OCI-LY1 (cell line): Measurements from ENCODE around the gene PECR.

Experiments
- H2AFZ ChIP-seq: fragments of 200-600 bp; sonication (generic), shearing (Covaris generic); 2 replicates; pipeline ENCODE4 v1.6.0; 2014; ENCODE audit warnings: antibody characterized with exemption, mild to moderate bottlenecking, low read length
- H3F3A ChIP-seq: fragments of 200-600 bp; sonication (generic), shearing (Covaris generic); 2 replicates; pipeline ENCODE4 v1.6.0; 2014; ENCODE audit warnings: mild to moderate bottlenecking, antibody characterized with exemption, low read length, moderate library complexity; ENCODE audit not compliant: insufficient read depth
- H3K27ac ChIP-seq: fragments of 200-600 bp; sonication (generic); 2 replicates; pipeline ENCODE4 v1.5.1; 2014; ENCODE audit warnings: low read length, mixed run types, mild to moderate bottlenecking, low read depth; ENCODE audit not compliant: poor library complexity, severe bottlenecking
- H3K27me3 ChIP-seq: fragments of 200-600 bp; sonication (generic); 2 replicates; pipeline ENCODE4 v1.6.0; 2014; ENCODE audit warnings: antibody characterized with exemption, mild to moderate bottlenecking, low read length, moderate library complexity; ENCODE audit not compliant: insufficient read depth
- H3K36me3 ChIP-seq: fragments of 200-600 bp; sonication (generic); 2 replicates; pipeline ENCODE4 v1.6.1; 2014; ENCODE audit warnings: mild to moderate bottlenecking, antibody characterized with exemption, low read length, moderate library complexity, mixed read lengths; ENCODE audit not compliant: insufficient read depth
- H3K4me1 ChIP-seq: fragments of 200-600 bp; sonication (generic); 2 replicates; pipeline ENCODE4 v1.5.1; 2014; ENCODE audit warnings: mild to moderate bottlenecking, low read length, moderate library complexity; ENCODE audit not compliant: insufficient read depth, severe bottlenecking
- H3K4me2 ChIP-seq: fragments of 200-600 bp; sonication (generic), shearing (Covaris generic); 2 replicates; pipeline ENCODE4 v1.6.1; 2014; ENCODE audit warnings: low read length
- H3K4me3 ChIP-seq: fragments of 200-600 bp; sonication (generic); 2 replicates; pipeline ENCODE4 v1.5.1; 2014; ENCODE audit warnings: low read length, low read depth, mild to moderate bottlenecking, mixed read lengths; ENCODE audit not compliant: poor library complexity, severe bottlenecking
- H3K79me2 ChIP-seq: fragments of 200-600 bp; shearing (Covaris generic); 2 replicates; pipeline ENCODE4 v1.6.1; 2016; ENCODE audit warnings: mixed run types, low read length, mixed read lengths; ENCODE audit not compliant: insufficient read depth
- H3K9ac ChIP-seq: fragments of 200-600 bp; sonication (generic), shearing (Covaris generic); 2 replicates; pipeline ENCODE4 v1.6.1; 2014; ENCODE audit warnings: mild to moderate bottlenecking, low read length, mixed read lengths
- H3K9me2 ChIP-seq: fragments of 200-600 bp; sonication (generic), shearing (Covaris generic); 2 replicates; pipeline ENCODE4 v1.6.1; 2014; ENCODE audit warnings: low read depth, mild to moderate bottlenecking, low read length, mixed read lengths
- H3K9me3 ChIP-seq: fragments of 200-600 bp; shearing (Covaris generic); 2 replicates; pipeline ENCODE4 v1.6.1; 2014; ENCODE audit warnings: low read length, mixed read lengths
- H4K20me1 ChIP-seq: fragments of 200-600 bp; sonication (generic), shearing (Covaris generic); 2 replicates; pipeline ENCODE4 v1.6.0; 2016; ENCODE audit warnings: mild to moderate bottlenecking, low read length; ENCODE audit not compliant: insufficient read depth
- EZH2 ChIP-seq: fragments of 200-600 bp; sonication (generic), shearing (Covaris generic); IDR thresholded peaks from 2 replicates; pipeline ENCODE4 v1.8.0; 2017; ENCODE audit warnings: borderline replicate concordance, mixed run types, mild to moderate bottlenecking, antibody characterized with exemption, low read length, moderate library complexity, mixed read lengths
- TF ChIP-seq, protein P1 (sequence below): fragments of 200-600 bp; sonication (generic), shearing (Covaris generic); IDR thresholded peaks from 2 replicates; pipeline ENCODE4 v1.5.1; 2017; ENCODE audit warnings: mild to moderate bottlenecking, antibody characterized with exemption, low read length, moderate library complexity, mixed read lengths

Gene PECR

DNA sequence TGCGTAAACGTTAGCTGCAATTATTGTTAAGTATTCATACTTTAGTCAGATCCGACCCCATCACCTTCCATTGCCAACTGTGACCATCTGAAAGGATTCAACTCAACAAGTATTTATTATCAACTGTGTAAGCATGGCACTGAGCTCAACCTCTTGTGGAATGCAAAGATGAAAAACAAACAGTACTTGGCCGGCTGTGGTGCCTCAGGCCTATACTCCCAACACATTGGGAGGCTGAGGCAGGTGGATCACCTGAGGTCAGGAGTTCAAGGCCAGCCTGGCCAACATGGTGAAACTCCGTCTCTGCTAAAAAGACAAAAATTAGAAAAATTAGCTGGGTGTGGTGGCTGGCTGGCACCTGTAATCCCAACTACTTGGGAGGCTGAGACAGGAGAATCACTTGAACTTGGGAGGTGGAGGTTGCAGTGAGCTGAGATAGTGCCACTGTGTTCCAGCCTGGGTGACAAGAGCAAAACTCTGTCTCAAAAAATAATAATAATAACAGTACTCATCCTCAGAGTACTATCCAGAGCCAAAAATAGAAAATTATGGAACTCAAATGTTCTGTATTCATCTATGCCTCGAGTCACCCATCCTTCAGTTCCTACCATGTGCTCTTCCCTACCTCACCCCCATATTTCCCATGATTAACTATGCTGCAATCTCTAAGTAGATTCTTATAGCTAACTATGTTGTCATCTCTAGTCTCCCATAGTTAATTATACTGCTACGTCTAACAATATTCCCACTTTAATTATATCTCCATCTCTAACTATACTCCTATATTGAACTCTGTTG is 59.6 kb downstream of the PECR start:
- H3K4me3 ChIP-seq = no peak overlapping the region
- TF ChIP-seq EZH2 = no peak
- TF ChIP-seq, protein P1, sequence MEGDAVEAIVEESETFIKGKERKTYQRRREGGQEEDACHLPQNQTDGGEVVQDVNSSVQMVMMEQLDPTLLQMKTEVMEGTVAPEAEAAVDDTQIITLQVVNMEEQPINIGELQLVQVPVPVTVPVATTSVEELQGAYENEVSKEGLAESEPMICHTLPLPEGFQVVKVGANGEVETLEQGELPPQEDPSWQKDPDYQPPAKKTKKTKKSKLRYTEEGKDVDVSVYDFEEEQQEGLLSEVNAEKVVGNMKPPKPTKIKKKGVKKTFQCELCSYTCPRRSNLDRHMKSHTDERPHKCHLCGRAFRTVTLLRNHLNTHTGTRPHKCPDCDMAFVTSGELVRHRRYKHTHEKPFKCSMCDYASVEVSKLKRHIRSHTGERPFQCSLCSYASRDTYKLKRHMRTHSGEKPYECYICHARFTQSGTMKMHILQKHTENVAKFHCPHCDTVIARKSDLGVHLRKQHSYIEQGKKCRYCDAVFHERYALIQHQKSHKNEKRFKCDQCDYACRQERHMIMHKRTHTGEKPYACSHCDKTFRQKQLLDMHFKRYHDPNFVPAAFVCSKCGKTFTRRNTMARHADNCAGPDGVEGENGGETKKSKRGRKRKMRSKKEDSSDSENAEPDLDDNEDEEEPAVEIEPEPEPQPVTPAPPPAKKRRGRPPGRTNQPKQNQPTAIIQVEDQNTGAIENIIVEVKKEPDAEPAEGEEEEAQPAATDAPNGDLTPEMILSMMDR = no peak
- H3K27ac ChIP-seq = no peak overlapping the region
- no peaks in the 10 kb centered on the region for H4K20me1 ChIP-seq
- H3K9ac ChIP-seq = no peak overlapping the region
- 0 out of 2 replicates have a peak, but pooled peaks cover 2% of the 10 kb centered on the region for H3K9me3 ChIP-seq
- no peaks in the 10 kb centered on the region for H3K36me3 ChIP-seq
- H3K27me3 ChIP-seq = no peaks in the 10 kb centered on the region
- H3F3A ChIP-seq = no peaks in the 10 kb centered on the region
- H2AFZ ChIP-seq = no peak overlapping the region
- no peak overlapping the region for H3K4me2 ChIP-seq
- no peaks in the 10 kb centered on the region for H3K9me2 ChIP-seq
- H3K79me2 ChIP-seq = no peaks in the 10 kb centered on the region
- peaks cover 7% of the 10 kb centered on the region for H3K4me1 ChIP-seq

DNA sequence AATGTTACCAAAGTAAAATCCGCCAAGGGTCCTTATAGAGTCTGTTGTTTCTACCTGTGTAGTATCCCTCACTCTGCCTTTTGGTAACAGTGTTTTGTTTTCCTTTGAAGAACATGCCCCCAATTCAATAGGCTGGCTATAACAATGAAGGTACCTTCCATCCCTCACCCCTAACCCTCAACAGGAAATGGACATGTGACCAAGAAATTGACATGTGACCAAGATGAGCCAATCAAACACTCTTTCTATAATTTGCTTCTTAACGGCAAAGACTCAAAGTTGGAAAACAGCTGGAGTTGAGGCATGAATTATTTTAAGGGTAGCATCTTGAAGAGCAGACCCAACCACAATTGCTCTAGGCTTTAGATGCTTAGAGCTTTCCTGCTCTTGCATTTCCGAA is 62.9 kb downstream of the PECR start:
- H3K79me2 ChIP-seq = no peaks in the 10 kb centered on the region
- H3K9me3 ChIP-seq = 0 out of 2 replicates have a peak, but pooled peaks cover 2% of the 10 kb centered on the region
- peaks cover 31% of the 10 kb centered on the region for H3K4me1 ChIP-seq
- no peak overlapping the region for H3K9ac ChIP-seq
- H3F3A ChIP-seq = no peaks in the 10 kb centered on the region
- no peaks in the 10 kb centered on the region for H3K27me3 ChIP-seq
- H3K4me2 ChIP-seq = no peak overlapping the region
- no peaks in the 10 kb centered on the region for H3K36me3 ChIP-seq
- H3K9me2 ChIP-seq = no peaks in the 10 kb centered on the region
- H2AFZ ChIP-seq = no peak overlapping the region
- TF ChIP-seq, protein P1 = no peak
- TF ChIP-seq EZH2 = no peak
- H4K20me1 ChIP-seq = no peaks in the 10 kb centered on the region
- no peak overlapping the region for H3K4me3 ChIP-seq
- no peak overlapping the region for H3K27ac ChIP-seq

DNA sequence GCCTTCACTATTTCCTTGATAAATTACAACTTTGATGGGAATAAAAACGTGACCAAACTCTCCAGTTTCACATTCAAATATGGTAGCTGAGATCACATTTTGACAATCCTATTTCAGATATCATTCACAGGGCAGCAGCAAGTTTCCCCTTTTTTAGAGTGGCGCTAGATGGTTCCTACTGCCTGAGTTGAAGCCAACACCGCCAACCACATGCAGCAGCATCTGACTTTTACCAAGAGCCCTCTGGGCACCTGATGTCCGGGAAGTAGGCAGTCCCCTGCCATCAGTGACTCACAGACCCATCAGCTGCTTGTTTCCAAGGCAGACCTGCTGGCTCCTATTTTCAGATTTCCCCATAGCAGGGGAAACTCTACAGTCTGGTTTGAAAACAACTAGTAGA is 64.2 kb downstream of the PECR start:
- Histone ChIP-seq H3K4me3 (no peak overlapping the region), H3K36me3 (no peaks in the 10 kb centered on the region), H3K4me2 (0 out of 2 replicates have a peak overlapping the region, but pooled peaks have one; percentile 6), H3K79me2 (no peaks in the 10 kb centered on the region), H3K9me2 (no peaks in the 10 kb centered on the region), H3F3A (no peaks in the 10 kb centered on the region), H3K27ac (peak overlapping the region; percentile 68), H3K9ac (no peak overlapping the region), H2AFZ (peak overlapping the region; percentile 1; the same call in 1 of the 2 replicates), H4K20me1 (no peaks in the 10 kb centered on the region), H3K4me1 (peaks cover 39% of the 10 kb centered on the region), H3K27me3 (no peaks in the 10 kb centered on the region), H3K9me3 (0 out of 2 replicates have a peak, but pooled peaks cover 2% of the 10 kb centered on the region)
- TF ChIP-seq EZH2 = no peak
- TF ChIP-seq, protein P1 = no peak
